Vagina (tissue), 2 donors: Measurements from ENCODE around the gene RFX8. TPM values are rescaled to one million over a fixed set of nuclear protein-coding genes. Genes with fewer than 3 reads are reported as not detected.
"Not testable (repeated sequence)": the region's sequence is repeated elsewhere in the genome, so short reads cannot be mapped to it uniquely, and the experiment has no call there.

Experiments used
- DNase-seq, 2 donors: peaks; one replicate each; pipeline ENCODE4 v3.0.0-alpha.2; 2017; ENCODE audit errors: extremely low spot score in 2 of 2
- H3K27ac ChIP-seq: fragments of 200-600 bp; sonication (generic); one replicate; pipeline ENCODE4 v1.5.1; 2019
- H3K27me3 ChIP-seq: fragments of 200-600 bp; sonication (generic); one replicate; pipeline ENCODE4 v1.5.1; 2019
- H3K36me3 ChIP-seq, 2 donors: fragments of 200-600 bp; sonication (generic); one replicate each; pipeline ENCODE4 v1.5.1; 2017 to 2019
- H3K4me1 ChIP-seq: fragments of 200-600 bp; sonication (generic); one replicate; pipeline ENCODE4 v1.5.1; 2019
- H3K4me3 ChIP-seq, 2 donors: fragments of 200-600 bp; sonication (generic); 1 replicate in 1 of 2; 2 replicates in 1 of 2; pipeline ENCODE4 v1.5.1; 2016 to 2019
- H3K9me3 ChIP-seq: fragments of 200-600 bp; sonication (generic); one replicate; pipeline ENCODE4 v1.5.1; 2019
- CTCF ChIP-seq, 3 experiments: fragments of 450-650 bp in 2 of 3; fragments of 200-600 bp in 1 of 3; sonication (generic) in 1 of 3; IDR thresholded peaks; one replicate each; pipeline ENCODE4 v1.5.1; 2017 to 2019; ENCODE audit warnings: antibody characterized with exemption in 3 of 3, mild to moderate bottlenecking in 2 of 3, moderate library complexity in 2 of 3
- POLR2A ChIP-seq, 2 donors: fragments of 450-650 bp; IDR thresholded peaks; one replicate each; pipeline ENCODE4 v1.6.1; 2017; ENCODE audit warnings: antibody characterized with exemption in 2 of 2, mild to moderate bottlenecking in 2 of 2, moderate library complexity in 2 of 2
- POLR2AphosphoS5 ChIP-seq, 2 donors: sonication (generic); formaldehyde crosslinking; IDR thresholded peaks; one replicate each; pipeline ENCODE4 v1.9.0; 2017; ENCODE audit warnings: antibody characterized with exemption in 2 of 2, mild to moderate bottlenecking in 2 of 2, low read depth in 1 of 2; ENCODE audit not compliant: insufficient read depth in 1 of 2
- intact Hi-C: fragments of 100-400 bp; cut with DNase I; formaldehyde crosslinking; loops from one replicate; pipeline ENCODE4 v1.15.1; 2023
- total RNA-seq: library from RNA; depleted of rRNA; stranded (reverse); fragments of >200 nt; gene quantifications from one replicate; pipeline ENCODE4 v1.2.3, GENCODE V29; 2016

RFX8 gene
- total RNA-seq, 1 donor from 2014 or later, result 1.2 TPM

GRCh38 chr2:101464841-101465240 is 10.1 kb downstream of the RFX8 start:
- no peaks in the 10 kb centered on the region for H3K36me3 ChIP-seq
- intact Hi-C loops, result no loop called here
- DNase-seq, result no peak
- no peaks in the 10 kb centered on the region for H3K9me3 ChIP-seq
- no peak overlapping the region for H3K4me3 ChIP-seq
- no peak for TF ChIP-seq POLR2AphosphoS5 (IDR thresholded peaks at IDR 0.05; ENCODE audit: insufficient read depth in 1 of 2, low read depth in 1 of 2)
- TF ChIP-seq CTCF (IDR thresholded peaks at IDR 0.05), result no peak
- TF ChIP-seq POLR2A (IDR thresholded peaks at IDR 0.05), result no peak
- H3K27ac ChIP-seq, result no peak overlapping the region
- no peaks in the 10 kb centered on the region for H3K27me3 ChIP-seq
- H3K4me1 ChIP-seq, result no peaks in the 10 kb centered on the region

GRCh38 chr2:101463911-101464641 is 10.8 kb downstream of the RFX8 start:
- peak in 1 of 2 donors; percentile 36 for TF ChIP-seq POLR2AphosphoS5 (IDR thresholded peaks at IDR 0.05; ENCODE audit: insufficient read depth in 1 of 2, low read depth in 1 of 2)
- TF ChIP-seq POLR2A (IDR thresholded peaks at IDR 0.05), result no peak
- no peak for TF ChIP-seq CTCF (IDR thresholded peaks at IDR 0.05)
- Histone ChIP-seq H3K4me1 (no peaks in the 10 kb centered on the region), H3K4me3 (no peak overlapping the region), H3K36me3 (no peaks in the 10 kb centered on the region), H3K9me3 (no peaks in the 10 kb centered on the region), H3K27ac (no peak overlapping the region), H3K27me3 (no peaks in the 10 kb centered on the region)
- peak in 1 of 2 donors; percentile 37 for DNase-seq
- intact Hi-C loops, result no loop called here

- no peaks in the 10 kb centered on the region for H3K36me3 ChIP-seq
- no peak overlapping the region for H3K27ac ChIP-seq
- peak in 1 of 2 donors; percentile 82 for DNase-seq
- intact Hi-C loops, result no loop called here
- H3K4me3 ChIP-seq, result no peak overlapping the region
- no peaks in the 10 kb centered on the region for H3K9me3 ChIP-seq
- H3K27me3 ChIP-seq, result no peaks in the 10 kb centered on the region
- no peaks in the 10 kb centered on the region for H3K4me1 ChIP-seq
- TF ChIP-seq CTCF (IDR thresholded peaks at IDR 0.05) (no peak), POLR2A (IDR thresholded peaks at IDR 0.05) (no peak), POLR2AphosphoS5 (IDR thresholded peaks at IDR 0.05; ENCODE audit: insufficient read depth in 1 of 2, low read depth in 1 of 2) (no peak)
Measured at GRCh38 chr2:101463421-101463820, 11.5 kb downstream of the RFX8 start.

GRCh38 chr2:101461381-101461780 is 13.5 kb downstream of the RFX8 start:
- no peak for DNase-seq
- Histone ChIP-seq H3K9me3 (no peaks in the 10 kb centered on the region), H3K27ac (no peak overlapping the region), H3K36me3 (no peaks in the 10 kb centered on the region), H3K27me3 (no peaks in the 10 kb centered on the region), H3K4me1 (no peaks in the 10 kb centered on the region), H3K4me3 (no peak overlapping the region)
- TF ChIP-seq POLR2AphosphoS5 (IDR thresholded peaks at IDR 0.05; ENCODE audit: insufficient read depth in 1 of 2, low read depth in 1 of 2), result no peak
- TF ChIP-seq POLR2A (IDR thresholded peaks at IDR 0.05), result no peak
- TF ChIP-seq CTCF (IDR thresholded peaks at IDR 0.05), result no peak
- intact Hi-C loops, result no loop called here

- H3K27ac ChIP-seq, H3K36me3 ChIP-seq, H3K27me3 ChIP-seq, DNase-seq, H3K4me1 ChIP-seq, intact Hi-C loops, H3K4me3 ChIP-seq, H3K9me3 ChIP-seq: not testable (repeated sequence)
Measured at GRCh38 chr2:101454408-101454807, 20.5 kb downstream of the RFX8 start.
